CD4-positive, alpha-beta T cell treated with Interleukin-15 for 1 hour (primary cell): ENCODE measurements around the gene MLLT6.
A peak's percentile ranks its signal among the peaks of the same experiment; 100 is the strongest.
"Not testable (repeated sequence)": the region's sequence is repeated elsewhere in the genome, so short reads cannot be mapped to it uniquely, and the experiment has no call there.

Experiments used
- DNase-seq: peaks from one replicate; pipeline ENCODE4 v3.0.0-alpha.2; 2020

The MLLT6 gene

DNA sequence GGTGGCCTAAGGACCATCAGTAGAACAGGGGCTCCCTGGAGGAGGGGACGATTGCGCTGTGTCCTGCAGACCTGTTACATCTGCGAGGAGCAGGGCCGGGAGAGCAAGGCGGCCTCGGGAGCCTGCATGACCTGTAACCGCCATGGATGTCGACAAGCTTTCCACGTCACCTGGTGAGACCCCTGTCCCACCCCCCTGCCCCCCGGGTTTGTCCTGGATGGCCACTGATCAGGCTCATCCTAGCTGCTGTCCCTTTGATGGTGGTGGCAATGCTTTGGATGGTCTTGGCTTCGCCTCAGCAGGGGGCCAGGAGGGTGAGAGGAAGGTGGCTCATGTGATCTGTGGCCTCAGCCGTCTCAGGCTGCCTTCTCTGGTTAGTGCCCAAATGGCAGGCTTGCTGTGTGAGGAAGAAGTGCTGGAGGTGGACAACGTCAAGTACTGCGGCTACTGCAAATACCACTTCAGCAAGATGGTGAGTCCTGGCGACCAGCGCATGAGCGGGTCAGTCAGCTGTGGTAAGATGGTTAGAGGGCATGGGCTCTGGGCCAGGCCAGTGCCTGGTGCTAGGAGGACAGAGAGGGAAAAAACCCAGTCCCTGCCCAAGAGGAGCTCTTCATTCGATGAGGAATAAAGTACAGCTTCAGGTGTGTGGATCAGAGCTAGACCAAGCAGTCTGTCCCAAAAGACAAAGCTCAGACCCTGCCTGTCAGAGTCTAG, 4.2 kb downstream of the MLLT6 start:
- DNase-seq = no peak

DNA sequence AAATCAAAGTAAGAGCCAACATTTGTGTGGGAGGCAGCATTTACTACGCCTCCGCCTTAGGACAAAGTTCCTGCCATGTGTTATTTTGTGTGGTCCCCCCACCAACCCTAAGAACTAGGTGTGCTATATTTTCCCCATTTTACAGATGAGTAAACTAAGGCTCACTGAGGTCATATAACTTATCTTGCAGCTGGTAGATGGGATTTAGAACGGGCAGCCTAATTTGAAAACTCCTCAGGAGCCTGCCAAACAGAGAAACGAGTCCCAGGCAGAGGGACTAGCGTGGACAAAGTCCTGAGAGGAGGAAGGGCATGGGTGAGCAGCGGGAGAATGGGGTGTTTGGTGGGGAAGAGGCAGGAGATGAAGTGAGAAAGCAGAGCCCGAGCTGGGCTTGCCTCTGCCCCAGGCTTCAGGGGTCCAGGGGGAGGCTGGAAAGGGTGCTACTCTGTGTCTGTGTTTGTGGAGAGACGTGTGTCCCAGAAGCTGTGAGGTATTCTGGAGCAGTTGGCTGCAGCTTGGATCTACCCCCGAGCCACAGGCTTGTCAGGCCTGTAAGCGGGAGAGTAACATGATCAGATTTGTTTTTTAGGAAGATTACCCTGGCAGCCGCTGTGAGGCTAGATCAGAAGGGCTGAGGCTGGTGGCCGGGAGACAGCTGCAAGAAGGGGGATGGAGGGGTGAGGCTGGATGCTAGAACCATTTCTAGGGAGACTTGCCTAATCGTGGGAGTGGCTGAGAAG, 5.0 kb downstream of the MLLT6 start:
- DNase-seq = no peak

- no peak for DNase-seq
These were observed 5.5 kb downstream of the MLLT6 start for GRCh38 chr17:38710604-38710962.

DNA sequence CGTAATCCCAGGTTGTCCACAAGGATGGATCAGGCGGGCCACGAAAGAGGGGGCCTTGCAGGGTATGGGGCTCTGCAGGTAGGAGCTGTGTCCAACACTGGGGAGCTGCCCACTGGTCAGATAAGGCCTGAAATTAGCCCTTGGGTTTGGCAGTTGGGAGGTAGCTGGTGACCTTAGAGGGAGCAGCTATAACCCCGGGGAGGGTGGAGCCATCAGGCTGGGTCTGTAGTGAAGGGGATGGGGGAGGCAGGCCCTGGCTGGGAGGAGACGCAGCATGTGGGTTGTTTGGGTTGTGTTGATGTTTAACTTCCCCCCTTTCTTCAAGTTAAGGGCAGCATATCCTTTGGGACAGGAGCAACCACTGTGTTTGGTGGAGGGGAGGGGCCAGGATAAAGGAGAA, 5.9 kb downstream of the MLLT6 start:
- no peak for DNase-seq

GRCh38 chr17:38711792-38712571, 6.9 kb downstream of the MLLT6 start:
- DNase-seq = no peak

DNA sequence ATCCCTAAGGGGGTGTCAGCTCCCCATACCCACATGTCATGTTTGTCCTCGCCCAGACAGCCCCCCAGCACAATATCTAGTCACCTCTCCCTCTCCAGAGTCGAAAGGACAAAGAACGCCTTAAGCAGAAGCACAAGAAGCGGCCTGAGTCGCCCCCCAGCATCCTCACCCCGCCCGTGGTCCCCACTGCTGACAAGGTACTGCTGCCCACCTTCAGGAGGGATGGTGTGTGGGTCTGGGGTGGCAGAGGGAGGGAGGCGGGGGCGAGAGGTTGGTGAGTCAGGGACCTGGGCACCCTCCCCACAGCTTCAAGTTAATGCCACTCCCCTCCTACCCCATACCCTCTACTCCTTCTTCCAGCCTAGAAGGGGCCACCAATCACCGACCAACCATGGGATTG, 7.5 kb downstream of the MLLT6 start:
- no peak for DNase-seq

- DNase-seq = no peak
These were observed 8.5 kb downstream of the MLLT6 start for GRCh38 chr17:38713456-38714075.

DNA sequence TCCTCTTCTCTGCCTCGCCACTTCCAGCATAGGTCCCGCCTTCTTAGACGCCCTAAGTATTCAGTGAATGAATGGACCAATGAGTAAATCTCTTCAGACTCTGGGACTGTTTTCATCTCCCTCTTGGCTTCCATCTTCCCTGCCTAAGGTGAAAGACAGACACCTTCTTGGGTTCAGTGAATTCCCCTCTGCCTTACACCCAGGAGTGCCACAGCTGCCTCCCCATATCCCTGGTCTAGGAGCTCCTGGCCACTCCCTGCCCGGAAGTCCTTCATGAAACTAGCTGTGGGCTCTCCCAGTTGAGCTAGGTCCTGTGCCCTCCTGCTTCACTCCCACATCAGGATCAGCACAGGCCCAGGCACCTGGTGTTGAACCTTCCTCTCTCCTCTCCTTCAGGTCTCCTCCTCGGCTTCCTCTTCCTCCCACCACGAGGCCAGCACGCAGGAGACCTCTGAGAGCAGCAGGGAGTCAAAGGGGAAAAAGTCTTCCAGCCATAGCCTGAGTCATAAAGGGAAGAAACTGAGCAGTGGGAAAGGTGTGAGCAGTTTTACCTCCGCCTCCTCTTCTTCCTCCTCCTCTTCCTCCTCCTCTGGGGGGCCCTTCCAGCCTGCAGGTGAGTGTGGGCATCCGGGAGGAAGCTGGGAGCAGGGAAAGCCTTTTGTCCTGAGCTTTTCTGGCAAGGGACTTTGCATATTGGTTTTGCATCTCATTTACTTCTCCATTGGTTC, 10.3 kb downstream of the MLLT6 start:
- no peak for DNase-seq

DNA sequence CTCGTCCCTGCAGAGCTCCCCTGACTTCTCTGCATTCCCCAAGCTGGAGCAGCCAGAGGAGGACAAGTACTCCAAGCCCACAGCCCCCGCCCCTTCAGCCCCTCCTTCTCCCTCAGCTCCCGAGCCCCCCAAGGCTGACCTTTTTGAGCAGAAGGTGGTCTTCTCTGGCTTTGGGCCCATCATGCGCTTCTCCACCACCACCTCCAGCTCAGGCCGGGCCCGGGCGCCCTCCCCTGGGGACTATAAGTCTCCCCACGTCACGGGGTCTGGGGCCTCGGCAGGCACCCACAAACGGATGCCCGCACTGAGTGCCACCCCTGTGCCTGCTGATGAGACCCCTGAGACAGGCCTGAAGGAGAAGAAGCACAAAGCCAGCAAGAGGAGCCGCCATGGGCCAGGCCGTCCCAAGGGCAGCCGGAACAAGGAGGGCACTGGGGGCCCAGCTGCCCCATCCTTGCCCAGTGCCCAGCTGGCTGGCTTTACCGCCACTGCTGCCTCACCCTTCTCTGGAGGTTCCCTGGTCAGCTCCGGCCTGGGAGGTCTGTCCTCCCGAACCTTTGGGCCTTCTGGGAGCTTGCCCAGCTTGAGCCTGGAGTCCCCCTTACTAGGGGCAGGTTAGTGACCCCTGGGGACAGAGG, 11.4 kb downstream of the MLLT6 start:
- no peak for DNase-seq

GRCh38 chr17:38717139-38717745, 12.2 kb downstream of the MLLT6 start:
- DNase-seq = no peak

- no peak for DNase-seq
These were observed 14.3 kb downstream of the MLLT6 start for GRCh38 chr17:38719289-38719942.

GRCh38 chr17:38719943-38720641, 15.0 kb downstream of the MLLT6 start:
- DNase-seq = no peak

GRCh38 chr17:38720941-38721340, 15.9 kb downstream of the MLLT6 start:
- no peak for DNase-seq

DNA sequence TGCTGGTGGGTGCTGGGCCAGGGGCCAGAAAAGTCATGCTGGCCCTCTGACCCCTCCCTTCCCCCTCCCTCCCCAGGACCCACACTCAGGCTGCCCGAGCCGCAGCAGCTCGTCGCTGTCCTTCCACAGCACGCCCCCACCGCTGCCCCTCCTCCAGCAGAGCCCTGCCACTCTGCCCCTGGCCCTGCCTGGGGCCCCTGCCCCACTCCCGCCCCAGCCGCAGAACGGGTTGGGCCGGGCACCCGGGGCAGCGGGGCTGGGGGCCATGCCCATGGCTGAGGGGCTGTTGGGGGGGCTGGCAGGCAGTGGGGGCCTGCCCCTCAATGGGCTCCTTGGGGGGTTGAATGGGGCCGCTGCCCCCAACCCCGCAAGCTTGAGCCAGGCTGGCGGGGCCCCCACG, 16.7 kb downstream of the MLLT6 start:
- no peak for DNase-seq

- no peak for DNase-seq
These were observed 19.4 kb downstream of the MLLT6 start for GRCh38 chr17:38724337-38724988.

DNA sequence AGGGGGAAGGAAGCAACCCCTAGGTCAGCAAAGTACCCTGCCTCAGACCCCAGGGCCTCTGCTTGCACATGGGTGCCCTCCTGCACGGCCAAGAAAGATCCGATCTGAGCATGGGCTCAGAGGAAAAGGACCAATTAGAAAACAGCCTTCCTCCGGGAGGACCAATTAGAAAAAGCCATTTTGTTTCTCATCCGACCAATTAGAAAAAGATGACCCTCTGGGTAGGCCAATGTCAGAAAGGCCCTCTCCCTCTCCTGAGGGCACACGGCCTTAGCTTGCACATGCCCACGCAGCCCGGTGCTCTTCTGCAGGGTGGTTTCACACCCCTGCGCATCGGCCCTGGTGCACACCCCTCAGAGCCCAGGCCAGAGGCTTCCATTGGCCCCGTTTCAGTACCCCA, 20.0 kb downstream of the MLLT6 start:
- no peak for DNase-seq

DNA sequence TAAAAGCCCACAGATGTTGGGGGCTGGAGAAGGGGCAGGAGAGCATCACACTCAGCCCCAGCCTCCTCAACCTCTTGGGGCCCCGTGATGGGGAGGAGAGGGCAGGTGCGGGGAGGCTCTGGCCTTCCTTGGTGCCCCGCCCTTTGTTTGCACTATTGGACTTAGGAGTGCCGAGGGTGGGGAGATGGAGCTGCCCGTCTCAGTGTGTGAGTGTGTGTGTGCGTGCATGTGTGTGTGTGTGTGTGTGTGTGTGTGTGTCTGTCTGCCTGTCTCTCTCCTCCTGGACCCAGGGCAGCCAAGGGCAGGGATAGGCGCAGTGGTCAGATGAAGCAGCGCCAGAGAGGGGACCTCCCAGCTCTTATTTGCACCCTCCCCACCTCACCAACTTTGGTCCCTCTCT, 21.1 kb downstream of the MLLT6 start:
- not testable (repeated sequence) for DNase-seq

DNA sequence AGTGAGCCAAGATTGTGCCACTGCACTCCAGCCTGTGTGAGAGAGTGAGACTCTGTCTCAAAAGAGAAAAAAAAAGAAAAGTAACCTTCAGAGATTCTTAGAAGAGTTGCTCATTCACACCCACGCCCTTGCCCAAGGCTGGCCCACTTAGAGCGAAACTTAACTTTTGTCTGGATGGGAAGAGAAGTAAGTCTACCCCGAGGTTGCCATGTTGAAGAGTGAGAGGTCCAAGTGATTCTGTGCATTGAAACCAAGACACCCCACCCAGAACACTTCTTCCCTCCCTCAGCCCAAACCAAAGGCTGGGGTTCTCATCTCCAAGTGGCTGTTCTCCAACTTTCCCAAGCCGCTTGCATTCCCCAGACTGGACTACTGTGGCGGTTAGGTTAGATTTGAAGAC, 22.7 kb downstream of the MLLT6 start:
- peak; percentile 76 for DNase-seq

GRCh38 chr17:38728290-38728831, 23.3 kb downstream of the MLLT6 start:
- peak; percentile 85 for DNase-seq
